ENCODE results near the gene ZYX. TPM values are rescaled to one million over a fixed set of nuclear protein-coding genes. Genes with fewer than 3 reads are reported as not detected.

ZYX gene
- total RNA-seq, 1 donor from 2014 or later: 523 TPM

DNA sequence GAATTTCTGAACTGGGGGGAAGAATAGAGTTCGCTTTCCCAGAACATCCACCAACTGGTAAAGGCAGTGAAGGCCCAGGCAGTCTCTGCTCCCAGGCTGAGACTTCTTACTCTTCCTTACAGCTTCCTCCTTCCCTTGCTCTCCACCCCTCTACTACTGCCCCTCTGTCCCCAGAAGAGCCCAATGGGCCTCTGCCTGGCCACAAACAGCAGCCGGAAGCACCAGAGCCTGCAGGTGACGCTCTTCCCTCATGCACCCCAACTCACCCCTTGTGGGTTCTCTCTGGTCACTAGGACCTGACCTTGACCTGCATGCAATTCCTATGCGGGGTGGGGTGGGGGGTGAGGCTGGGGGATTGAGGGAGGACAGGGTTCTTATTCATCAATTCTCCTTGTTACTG is 35.1 kb upstream of the ZYX start:
- H3K9ac ChIP-seq (ENCODE audit: low read length): no peak overlapping the region
- H3K36me3 ChIP-seq (ENCODE audit: insufficient read depth, low read length): no peaks in the 10 kb centered on the region
- FAIRE-seq: no peak
- peak overlapping the region; percentile 81 for H3K4me2 ChIP-seq (ENCODE audit: low read length)
- H4K20me1 ChIP-seq (ENCODE audit: insufficient read depth, low read length): no peaks in the 10 kb centered on the region
- no peak overlapping the region for H3K4me3 ChIP-seq (ENCODE audit: insufficient read depth, low read depth, low read length)
- no peak overlapping the region for H3K27ac ChIP-seq (ENCODE audit: low read depth, low read length)
- H3K79me2 ChIP-seq (ENCODE audit: insufficient read depth, low read length): no peaks in the 10 kb centered on the region
- no peak overlapping the region for H3K27ac Mint-ChIP-seq (ENCODE audit: unreplicated experiment)
- H3K27me3 ChIP-seq (ENCODE audit: insufficient read depth, low read length): peaks cover 23% of the 10 kb centered on the region
- H2AFZ ChIP-seq (ENCODE audit: low read depth, low read length): peak overlapping the region; percentile 83
- TF ChIP-seq EZH2 (IDR thresholded peaks at IDR 0.05; ENCODE audit: insufficient read depth, low read length): no peak
- TF ChIP-seq CTCF (IDR thresholded peaks at IDR 0.05; ENCODE audit: insufficient read depth, low read depth, low read length): no peak
- H3K4me1 Mint-ChIP-seq (ENCODE audit: low read depth, unreplicated experiment): peaks cover 3% of the 10 kb centered on the region
- peaks cover 2% of the 10 kb centered on the region for H3K9me3 Mint-ChIP-seq (ENCODE audit: unreplicated experiment)
- no peak for DNase-seq (ENCODE audit: low read depth)
- peaks cover 49% of the 10 kb centered on the region for H3K27me3 Mint-ChIP-seq (ENCODE audit: low read depth, unreplicated experiment)
- no peaks in the 10 kb centered on the region for H3K9me3 ChIP-seq (ENCODE audit: insufficient read depth, low read depth, low read length)
- H3K4me1 ChIP-seq (ENCODE audit: insufficient read depth, low read length): no peaks in the 10 kb centered on the region
- H3K36me3 Mint-ChIP-seq (ENCODE audit: low read depth, unreplicated experiment): peaks cover 2% of the 10 kb centered on the region
- H3K4me3 Mint-ChIP-seq (ENCODE audit: unreplicated experiment): no peak overlapping the region

- no peak for FAIRE-seq
Observed at GRCh38 chr7:143347950-143348349, 33.2 kb upstream of the ZYX start.

More at GRCh38 chr7:143347950-143348349, 33.2 kb upstream of the ZYX start:
- TF ChIP-seq EZH2 (IDR thresholded peaks at IDR 0.05; ENCODE audit: insufficient read depth, low read length): no peak
- TF ChIP-seq CTCF (IDR thresholded peaks at IDR 0.05; ENCODE audit: insufficient read depth, low read depth, low read length): no peak
- H3K27ac ChIP-seq (ENCODE audit: low read depth, low read length): no peak overlapping the region
- no peak overlapping the region for H3K4me3 ChIP-seq (ENCODE audit: insufficient read depth, low read depth, low read length)
- H3K4me1 Mint-ChIP-seq (ENCODE audit: low read depth, unreplicated experiment): peaks cover 9% of the 10 kb centered on the region
- H3K36me3 ChIP-seq (ENCODE audit: insufficient read depth, low read length): no peaks in the 10 kb centered on the region
- no peak overlapping the region for H3K4me2 ChIP-seq (ENCODE audit: low read length)
- DNase-seq (ENCODE audit: low read depth): no peak
- H3K27me3 Mint-ChIP-seq (ENCODE audit: low read depth, unreplicated experiment): peaks cover 56% of the 10 kb centered on the region
- H3K27ac Mint-ChIP-seq (ENCODE audit: unreplicated experiment): no peak overlapping the region
- H3K9me3 ChIP-seq (ENCODE audit: insufficient read depth, low read depth, low read length): no peaks in the 10 kb centered on the region
- H4K20me1 ChIP-seq (ENCODE audit: insufficient read depth, low read length): no peaks in the 10 kb centered on the region
- H3K9ac ChIP-seq (ENCODE audit: low read length): no peak overlapping the region
- no peak overlapping the region for H2AFZ ChIP-seq (ENCODE audit: low read depth, low read length)
- H3K4me1 ChIP-seq (ENCODE audit: insufficient read depth, low read length): no peaks in the 10 kb centered on the region
- no peak overlapping the region for H3K4me3 Mint-ChIP-seq (ENCODE audit: unreplicated experiment)
- H3K36me3 Mint-ChIP-seq (ENCODE audit: low read depth, unreplicated experiment): peaks cover 5% of the 10 kb centered on the region
- peaks cover 2% of the 10 kb centered on the region for H3K9me3 Mint-ChIP-seq (ENCODE audit: unreplicated experiment)
- H3K79me2 ChIP-seq (ENCODE audit: insufficient read depth, low read length): no peaks in the 10 kb centered on the region
- peaks cover 25% of the 10 kb centered on the region for H3K27me3 ChIP-seq (ENCODE audit: insufficient read depth, low read length)

All from astrocyte (in vitro differentiated cells and primary cell).